Activated CD8-positive, alpha-beta T cell treated with anti-CD3 and anti-CD28 coated beads for 36 hours (primary cell): Measurements from ENCODE around the gene KCNQ1OT1. TPM values are rescaled to one million over a fixed set of nuclear protein-coding genes. Genes with fewer than 3 reads are reported as not detected.

ENCODE experiments used
- ATAC-seq: fragments of 200-7000 bp; cut with Tn5 transposase; one replicate; pipeline ENCODE4 v1.10.0; 2021; ENCODE audit warnings: mild to moderate bottlenecking, moderate library complexity
- CTCF ChIA-PET: fragments of 350-600 bp; sonication (Branson Sonifier 250); formaldehyde crosslinking; loops from one replicate; lab custom pipeline; 2021; ENCODE audit warnings: antibody characterized with exemption; lab: Charles Lee
- POLR2A ChIA-PET: fragments of 350-600 bp; sonication (Branson Sonifier 250); formaldehyde crosslinking; loops from one replicate; lab custom pipeline; 2021; ENCODE audit warnings: antibody characterized with exemption; lab: Charles Lee
- DNase-seq: peaks from one replicate; pipeline ENCODE4 v3.0.0-alpha.2; 2020
- H3K27ac Mint-ChIP-seq: one replicate; pipeline ENCODE4 v1.8.0; 2021; ENCODE audit warnings: mild to moderate bottlenecking, mixed read lengths
- H3K27me3 Mint-ChIP-seq: one replicate; pipeline ENCODE4 v1.8.0; 2021; ENCODE audit warnings: mixed read lengths
- H3K36me3 Mint-ChIP-seq: one replicate; pipeline ENCODE4 v1.8.0; 2021; ENCODE audit warnings: low read depth, mixed read lengths
- H3K4me1 Mint-ChIP-seq: one replicate; pipeline ENCODE4 v1.8.0; 2021; ENCODE audit warnings: low read depth, mixed read lengths
- H3K4me3 Mint-ChIP-seq: one replicate; pipeline ENCODE4 v1.8.0; 2021; ENCODE audit warnings: mild to moderate bottlenecking, moderate library complexity, mixed read lengths
- H3K9me3 Mint-ChIP-seq: one replicate; pipeline ENCODE4 v1.8.0; 2021; ENCODE audit warnings: mixed read lengths
- CTCF ChIP-seq: fragments of 200-600 bp; IDR thresholded peaks from one replicate; pipeline ENCODE4 v1.8.0; 2022; ENCODE audit warnings: antibody characterized with exemption, mild to moderate bottlenecking
- intact Hi-C: fragments of 100-400 bp; cut with micrococcal nuclease; formaldehyde crosslinking; loops from one replicate; pipeline ENCODE4 v1.10.0; 2022
- total RNA-seq, 2 experiments: library from RNA; stranded (reverse); gene quantifications; one replicate each; pipeline ENCODE4 v1.2.3, GENCODE V29; 2021

Gene KCNQ1OT1
- total RNA-seq, 2 experiments from 2014 or later, result 0.22 to 0.23 TPM

- CTCF ChIA-PET, result no interaction called here
- no peak for TF ChIP-seq CTCF
- H3K36me3 Mint-ChIP-seq, result no peaks in the 10 kb centered on the region
Observed at GRCh38 chr11:2580061-2580421, 119.8 kb downstream of the KCNQ1OT1 start.

GRCh38 chr11:2579315-2580060 lies 120.3 kb downstream of the KCNQ1OT1 start:
- H3K4me3 Mint-ChIP-seq, result no peak overlapping the region
- CTCF ChIA-PET, result no interaction called here
- POLR2A ChIA-PET, result no interaction called here
- H3K27me3 Mint-ChIP-seq, result no peaks in the 10 kb centered on the region
- intact Hi-C loops, result no loop called here
- DNase-seq (no peak), ATAC-seq (no peak)
- H3K9me3 Mint-ChIP-seq, result no peaks in the 10 kb centered on the region
- no peaks in the 10 kb centered on the region for H3K4me1 Mint-ChIP-seq
- H3K27ac Mint-ChIP-seq, result no peak overlapping the region
- no peak for TF ChIP-seq CTCF
- no peaks in the 10 kb centered on the region for H3K36me3 Mint-ChIP-seq

More at GRCh38 chr11:2580061-2580421, 119.8 kb downstream of the KCNQ1OT1 start:
- no peaks in the 10 kb centered on the region for H3K27me3 Mint-ChIP-seq
- no peaks in the 10 kb centered on the region for H3K4me1 Mint-ChIP-seq
- ATAC-seq (no peak), DNase-seq (no peak)
- intact Hi-C loops, result no loop called here
- H3K9me3 Mint-ChIP-seq, result no peaks in the 10 kb centered on the region
- no peak overlapping the region for H3K27ac Mint-ChIP-seq
- POLR2A ChIA-PET, result no interaction called here
- H3K4me3 Mint-ChIP-seq, result no peak overlapping the region

GRCh38 chr11:2578929-2579270 lies 120.9 kb downstream of the KCNQ1OT1 start:
- ChIA-PET POLR2A (no interaction called here), CTCF (no interaction called here)
- no peaks in the 10 kb centered on the region for H3K4me1 Mint-ChIP-seq
- no peak for TF ChIP-seq CTCF
- intact Hi-C loops, result no loop called here
- no peaks in the 10 kb centered on the region for H3K9me3 Mint-ChIP-seq
- no peak overlapping the region for H3K4me3 Mint-ChIP-seq
- no peaks in the 10 kb centered on the region for H3K36me3 Mint-ChIP-seq
- no peak overlapping the region for H3K27ac Mint-ChIP-seq
- ATAC-seq (no peak), DNase-seq (no peak)
- H3K27me3 Mint-ChIP-seq, result no peaks in the 10 kb centered on the region

GRCh38 chr11:2577991-2578928 lies 121.5 kb downstream of the KCNQ1OT1 start:
- POLR2A ChIA-PET, result no interaction called here
- DNase-seq, result no peak
- TF ChIP-seq CTCF, result no peak
- Mint-ChIP-seq H3K27me3 (no peaks in the 10 kb centered on the region), H3K4me1 (no peaks in the 10 kb centered on the region), H3K4me3 (no peak overlapping the region), H3K9me3 (no peaks in the 10 kb centered on the region), H3K27ac (no peak overlapping the region), H3K36me3 (no peaks in the 10 kb centered on the region)
- CTCF ChIA-PET, result no interaction called here
- no peak for ATAC-seq
- intact Hi-C loops, result no loop called here
